Right lobe of liver (tissue), 4 donors: ENCODE results near the gene COMT.

Source experiments
- POLR2A ChIP-seq: fragments of 450-650 bp; IDR thresholded peaks from one replicate; pipeline ENCODE4 v1.6.1; 2017; ENCODE audit warnings: antibody characterized with exemption, mild to moderate bottlenecking
- TF ChIP-seq, protein P1 (sequence below), 4 donors: fragments of 200-600 bp in 3 of 4; fragments of 450-650 bp in 1 of 4; IDR thresholded peaks; one replicate each; pipeline versions ENCODE4 v1.5.1 to v1.8.0; 2016 to 2022; ENCODE audit warnings: antibody characterized with exemption in 4 of 4, mild to moderate bottlenecking in 2 of 4
- donor health status: DM: no; HTN: no; CAD: no.
- donor health status: DM: no; HTN: no; CAD: no.
- donor health status: DM: no; HTN: yes; CAD: no.

DNA sequence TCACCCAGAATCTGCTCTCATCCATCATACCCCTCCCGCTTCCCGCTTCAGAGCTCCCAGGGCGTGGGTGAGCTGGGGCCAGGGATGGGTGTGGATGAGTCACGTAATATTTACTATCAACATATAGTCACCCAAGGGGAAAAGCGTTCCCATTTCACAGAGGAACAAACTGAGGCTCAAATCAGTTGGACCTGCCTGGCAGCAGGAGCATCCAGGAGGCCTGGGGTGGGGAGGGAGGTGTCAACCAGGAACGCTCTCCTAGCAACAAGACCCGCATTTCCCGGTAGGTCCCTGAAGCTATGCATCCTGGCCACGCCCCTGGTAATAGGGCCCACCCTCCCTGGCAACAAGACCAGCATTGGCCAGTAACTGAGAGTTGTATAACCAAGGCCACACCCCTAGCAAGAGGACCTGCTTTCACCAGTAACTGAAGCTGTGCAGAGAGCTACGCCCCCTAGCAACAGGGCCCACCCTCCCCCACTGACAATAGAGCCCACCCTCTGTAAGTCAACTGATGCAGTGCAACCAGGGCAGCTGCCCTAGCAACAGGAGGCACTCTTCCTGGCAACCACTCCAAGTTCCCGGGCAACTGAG lies 32.8 kb downstream of the COMT start:
- TF ChIP-seq, protein P1, sequence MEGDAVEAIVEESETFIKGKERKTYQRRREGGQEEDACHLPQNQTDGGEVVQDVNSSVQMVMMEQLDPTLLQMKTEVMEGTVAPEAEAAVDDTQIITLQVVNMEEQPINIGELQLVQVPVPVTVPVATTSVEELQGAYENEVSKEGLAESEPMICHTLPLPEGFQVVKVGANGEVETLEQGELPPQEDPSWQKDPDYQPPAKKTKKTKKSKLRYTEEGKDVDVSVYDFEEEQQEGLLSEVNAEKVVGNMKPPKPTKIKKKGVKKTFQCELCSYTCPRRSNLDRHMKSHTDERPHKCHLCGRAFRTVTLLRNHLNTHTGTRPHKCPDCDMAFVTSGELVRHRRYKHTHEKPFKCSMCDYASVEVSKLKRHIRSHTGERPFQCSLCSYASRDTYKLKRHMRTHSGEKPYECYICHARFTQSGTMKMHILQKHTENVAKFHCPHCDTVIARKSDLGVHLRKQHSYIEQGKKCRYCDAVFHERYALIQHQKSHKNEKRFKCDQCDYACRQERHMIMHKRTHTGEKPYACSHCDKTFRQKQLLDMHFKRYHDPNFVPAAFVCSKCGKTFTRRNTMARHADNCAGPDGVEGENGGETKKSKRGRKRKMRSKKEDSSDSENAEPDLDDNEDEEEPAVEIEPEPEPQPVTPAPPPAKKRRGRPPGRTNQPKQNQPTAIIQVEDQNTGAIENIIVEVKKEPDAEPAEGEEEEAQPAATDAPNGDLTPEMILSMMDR (IDR thresholded peaks at IDR 0.05), result no peak
- no peak for TF ChIP-seq POLR2A
